ENCODE measurements around the gene CCT6A.
"Not testable (repeated sequence)": the region's sequence is repeated elsewhere in the genome, so short reads cannot be mapped to it uniquely, and the experiment has no call there.

The CCT6A gene

GRCh38 chr7:56099653-56100052, 48.1 kb downstream of the CCT6A start:
- intact Hi-C loops (cut with DNase I; ENCODE audit: low total_unique reads) = no loop called here

GRCh38 chr7:56104138-56104537, 52.6 kb downstream of the CCT6A start:
- H3K27ac ChIP-seq; DNase-seq; H3K9me3 ChIP-seq; H3K4me3 ChIP-seq; H3K27me3 ChIP-seq; intact Hi-C loops (cut with DNase I; ENCODE audit: low total_unique reads): not testable (repeated sequence)
- H3K36me3 ChIP-seq = peaks cover 49 to 55% (median 53%) of the 10 kb centered on the region in 3 donors
- peaks cover 0 to 26% (median 16%) of the 10 kb centered on the region in 4 donors for H3K4me1 ChIP-seq

More at GRCh38 chr7:56099653-56100052, 48.1 kb downstream of the CCT6A start:
- peaks cover 0 to 18% (median 13%) of the 10 kb centered on the region in 4 donors for H3K4me1 ChIP-seq
- DNase-seq = no peak
- H3K27me3 ChIP-seq = no peaks in the 10 kb centered on the region
- TF ChIP-seq CTCF (IDR thresholded peaks at IDR 0.05) = no peak
- no peaks in the 10 kb centered on the region for H3K9me3 ChIP-seq
- H3K27ac ChIP-seq = no peak overlapping the region
- no peak overlapping the region for H3K4me3 ChIP-seq
- H3K36me3 ChIP-seq = peaks cover 49 to 78% (median 54%) of the 10 kb centered on the region in 3 donors

GRCh38 chr7:56105508-56105907, 53.9 kb downstream of the CCT6A start:
- DNase-seq = no peak
- intact Hi-C loops (cut with DNase I; ENCODE audit: low total_unique reads) = no loop called here
- Histone ChIP-seq H3K4me3 (peak overlapping the region; percentile 77 to 81), H3K9me3 (no peaks in the 10 kb centered on the region), H3K36me3 (peaks cover 38 to 41% (median 39%) of the 10 kb centered on the region in 3 donors), H3K4me1 (peaks cover 0 to 26% (median 16%) of the 10 kb centered on the region in 4 donors), H3K27ac (peak overlapping the region; percentile 88 to 92), H3K27me3 (no peaks in the 10 kb centered on the region)
- no peak for TF ChIP-seq CTCF (IDR thresholded peaks at IDR 0.05)

GRCh38 chr7:56106108-56107073, 54.8 kb downstream of the CCT6A start, which contains the start of gene CHCHD2:
Gene CHCHD2 (minus strand): TSS chr7:56106476. CDS start chr7:56106413, 63 bp downstream.
- Histone ChIP-seq H3K27ac (peak within 1 kb of the TSS; percentile 88 to 92), H3K9me3 (no peaks in the 10 kb centered on the region), H3K27me3 (no peaks in the 10 kb centered on the region), H3K36me3 (peaks cover 29 to 32% (median 30%) of the 10 kb centered on the region in 3 donors), H3K4me1 (peaks cover 0 to 26% (median 16%) of the 10 kb centered on the region in 4 donors), H3K4me3 (peak within 1 kb of the TSS; percentile 77 to 81)
- peak; percentile 97 to 98 for DNase-seq
- TF ChIP-seq CTCF (IDR thresholded peaks at IDR 0.05) = peak in 1 of 2 experiments; percentile 9
- intact Hi-C loops (cut with DNase I; ENCODE audit: low total_unique reads) = no loop called here

- H3K27ac ChIP-seq = no peak overlapping the region
- H3K9me3 ChIP-seq = no peaks in the 10 kb centered on the region
- DNase-seq = no peak
- H3K27me3 ChIP-seq = no peaks in the 10 kb centered on the region
- TF ChIP-seq CTCF (IDR thresholded peaks at IDR 0.05) = no peak
- H3K36me3 ChIP-seq = peaks cover 14 to 17% (median 15%) of the 10 kb centered on the region in 3 donors
- H3K4me1 ChIP-seq = peaks cover 0 to 26% (median 16%) of the 10 kb centered on the region in 4 donors
- intact Hi-C loops (cut with DNase I; ENCODE audit: low total_unique reads) = no loop called here
- H3K4me3 ChIP-seq = no peak overlapping the region
Observed at GRCh38 chr7:56107954-56108258, 56.3 kb downstream of the CCT6A start.

- Histone ChIP-seq H3K4me3 (no peak overlapping the region), H3K36me3 (no peaks in the 10 kb centered on the region), H3K9me3 (no peaks in the 10 kb centered on the region), H3K4me1 (peaks cover 0 to 7% (median under 1%) of the 10 kb centered on the region in 4 donors), H3K27me3 (peaks cover 0 to 1% of the 10 kb centered on the region in 2 donors), H3K27ac (no peak overlapping the region)
- TF ChIP-seq CTCF (IDR thresholded peaks at IDR 0.05) = no peak
- DNase-seq = no peak
- intact Hi-C loops (cut with DNase I; ENCODE audit: low total_unique reads) = no loop called here
Observed at GRCh38 chr7:56110611-56111010, 59.0 kb downstream of the CCT6A start.

GRCh38 chr7:56112244-56112643, 60.7 kb downstream of the CCT6A start:
- H3K4me3 ChIP-seq; H3K36me3 ChIP-seq; H3K9me3 ChIP-seq; intact Hi-C loops (cut with DNase I; ENCODE audit: low total_unique reads); H3K27ac ChIP-seq; DNase-seq: not testable (repeated sequence)
- peaks cover 0 to 17% of the 10 kb centered on the region in 2 donors for H3K27me3 ChIP-seq
- peaks cover 0 to 10% (median 7%) of the 10 kb centered on the region in 4 donors for H3K4me1 ChIP-seq

Measured in tibial artery (tissue), 4 donors.